HepG2 (cell line): ENCODE measurements around the gene HPDL. TPM values are rescaled to one million over a fixed set of nuclear protein-coding genes. Genes with fewer than 3 reads are reported as not detected.
A peak's percentile ranks its signal among the peaks of the same experiment; 100 is the strongest.

Experiments used
- ATAC-seq: fragments of 200-7000 bp; cut with Tn5 transposase; 3 replicates; pipeline ENCODE4 v1.9.1; 2020; ENCODE audit warnings: mild to moderate bottlenecking, moderate library complexity
- BruUV-seq: library from RNA; stranded (reverse); fragments of 400-500 nt; replicated peaks from 2 replicates; lab custom pipeline; 2021; lab: Mats Ljungman, UMichigan
- CTCF ChIA-PET: fragments of 300-600 bp; formaldehyde crosslinking; extraction: SDS; loops from one replicate; lab custom pipeline; 2021; ENCODE audit warnings: low total read pairs, inconsistent platforms, low intra/inter-chr PET ratio; lab: Yijun Ruan, JAX
- POLR2A ChIA-PET: fragments of 350-600 bp; sonication (Branson Sonifier 250); formaldehyde crosslinking; loops from one replicate; lab custom pipeline; 2020; ENCODE audit warnings: antibody characterized with exemption, inconsistent platforms; lab: Yijun Ruan, JAX
- DNase-seq: peaks from one replicate; pipeline ENCODE4 v3.0.0-alpha.2; 2015; ENCODE audit warnings: low spot score
- FAIRE-seq: peaks from 3 replicates; lab custom pipeline; 2011; peaks lifted over from hg19 to GRCh38; lab: Jason Lieb, UNC
- H2AFZ ChIP-seq: one replicate; pipeline ENCODE4 v1.6.1; 2011; ENCODE audit warnings: low read length, inconsistent platforms
- H3K27ac ChIP-seq: fragments of 300-600 bp; 3 replicates; pipeline ENCODE4 v1.8.0; 2011; ENCODE audit warnings: mixed run types, mild to moderate bottlenecking, mixed read lengths, low read length, inconsistent platforms; ENCODE audit not compliant: insufficient read depth; ENCODE audit errors: extremely low read length
- H3K27me3 ChIP-seq, 2 experiments: fragments of 200-600 bp in 1 of 2; 2 replicates in 1 of 2; 3 replicates in 1 of 2; pipeline versions ENCODE4 v1.6.0 to v1.8.0; 2011; ENCODE audit warnings: low read length in 2 of 2, mild to moderate bottlenecking in 2 of 2, moderate library complexity in 2 of 2, inconsistent platforms in 1 of 2; ENCODE audit not compliant: insufficient read depth in 2 of 2, control insufficient read depth in 1 of 2
- H3K36me3 ChIP-seq, 2 experiments: fragments of 200-600 bp in 1 of 2; replicated peaks in 1 of 2; 2 replicates in 1 of 2; 3 replicates in 1 of 2; pipeline versions ENCODE4 v1.5.1 to v1.8.0; 2011; ENCODE audit warnings: low read length in 2 of 2, inconsistent platforms in 1 of 2; ENCODE audit not compliant: insufficient read depth in 2 of 2, control insufficient read depth in 1 of 2
- H3K4me1 ChIP-seq: 2 replicates; pipeline ENCODE4 v1.5.1; 2012; ENCODE audit warnings: low read length, inconsistent platforms; ENCODE audit not compliant: insufficient read depth
- H3K4me2 ChIP-seq: 2 replicates; pipeline ENCODE4 v1.6.0; 2011; ENCODE audit warnings: low read depth, low read length, inconsistent platforms
- H3K4me3 ChIP-seq, 3 experiments: fragments of 200-600 bp in 1 of 3; sonication (generic), shearing (Covaris generic) in 1 of 3; replicated peaks in 1 of 3; 2 replicates each; pipeline ENCODE4 v1.5.1; 2011 to 2016; ENCODE audit warnings: low read length in 3 of 3, inconsistent platforms in 2 of 3, low read depth in 2 of 3, mild to moderate bottlenecking in 2 of 3, control low read depth in 1 of 3, mixed read lengths in 1 of 3; ENCODE audit not compliant: insufficient read depth in 1 of 3
- H3K79me2 ChIP-seq: one replicate; pipeline ENCODE4 v1.6.1; 2011; ENCODE audit warnings: low read length, inconsistent platforms; ENCODE audit not compliant: insufficient read depth
- H3K9ac ChIP-seq: 2 replicates; pipeline ENCODE4 v1.6.0; 2011; ENCODE audit warnings: mild to moderate bottlenecking, low read depth, low read length, inconsistent platforms; ENCODE audit not compliant: insufficient read depth
- H3K9me3 ChIP-seq: 2 replicates; pipeline ENCODE4 v1.5.1; 2012; ENCODE audit warnings: mild to moderate bottlenecking, low read length
- H4K20me1 ChIP-seq: 2 replicates; pipeline ENCODE4 v1.6.0; 2011; ENCODE audit warnings: inconsistent platforms, mild to moderate bottlenecking, low read length, moderate library complexity; ENCODE audit not compliant: insufficient read depth
- ZBTB42 ChIP-seq: sonication (generic); formaldehyde crosslinking; IDR thresholded peaks from 2 replicates; pipeline ENCODE4 v1.5.0; 2020; ENCODE audit warnings: mild to moderate bottlenecking, missing genetic modification reagents
- ZNF33A ChIP-seq: sonication (generic); formaldehyde crosslinking; IDR thresholded peaks from 2 replicates; pipeline ENCODE4 v1.5.1; 2020; ENCODE audit warnings: missing genetic modification reagents, mild to moderate bottlenecking, moderate library complexity, borderline replicate concordance
- ZNF598 ChIP-seq: sonication (generic); formaldehyde crosslinking; IDR thresholded peaks from 2 replicates; pipeline ENCODE4 v1.5.1; 2020; ENCODE audit warnings: mild to moderate bottlenecking, missing genetic modification reagents, borderline replicate concordance
- WGBS: methylation state at CpG from one replicate; pipeline ENCODE4 v1.1.6; 2017; ENCODE audit warnings: low lambda C conversion rate; 5-methylcytosine and 5-hydroxymethylcytosine counted together
- in situ Hi-C: cut with HindIII; loops from 2 replicates; pipeline ENCODE4 v1.10.0; 2017; ENCODE audit warnings: low pct_unique_long_range_greater_than_20kb; ENCODE audit not compliant: extremely low pct_ligation_motif_present
- intact Hi-C: fragments of 100-400 bp; cut with micrococcal nuclease; formaldehyde crosslinking; loops from one replicate; pipeline ENCODE4 v1.10.0; 2022; ENCODE audit not compliant: unreplicated experiment
- polyA plus RNA-seq, 8 experiments: library from polyadenylated mRNA; depleted of rRNA in 3 of 8; stranded (reverse) in 7 of 8; unstranded in 1 of 8; fragments of >200 nt; fragmentation: Illumina TruSeq in 4 of 8; extraction: Trizol in 4 of 8; gene quantifications; 2 replicates each; pipeline versions ENCODE4 v1.2.1 to v1.2.3, GENCODE V29; 2011 to 2016; ENCODE audit warnings: low read depth in 4 of 8, missing spikeins in 1 of 8, mixed read lengths in 1 of 8; ENCODE audit not compliant: insufficient read depth in 1 of 8
- total RNA-seq, 5 experiments: library from RNA; depleted of rRNA; stranded (reverse); fragments of >200 nt; fragmentation: Illumina TruSeq; extraction: Trizol; gene quantifications; 2 replicates each; pipeline ENCODE4 v1.2.3, GENCODE V29; 2016; ENCODE audit warnings: low read depth in 1 of 5
- TF ChIP-seq, protein P1 (sequence below): sonication (generic); formaldehyde crosslinking; IDR thresholded peaks from 2 replicates; pipeline ENCODE4 v1.4.0; 2020; ENCODE audit warnings: mild to moderate bottlenecking, missing genetic modification reagents

The HPDL gene
- total and polyA plus RNA-seq, 2 of the 13 experiments (the other 11 are each of a cell fraction or from before 2014, with no cell fraction given) = not detected

DNA sequence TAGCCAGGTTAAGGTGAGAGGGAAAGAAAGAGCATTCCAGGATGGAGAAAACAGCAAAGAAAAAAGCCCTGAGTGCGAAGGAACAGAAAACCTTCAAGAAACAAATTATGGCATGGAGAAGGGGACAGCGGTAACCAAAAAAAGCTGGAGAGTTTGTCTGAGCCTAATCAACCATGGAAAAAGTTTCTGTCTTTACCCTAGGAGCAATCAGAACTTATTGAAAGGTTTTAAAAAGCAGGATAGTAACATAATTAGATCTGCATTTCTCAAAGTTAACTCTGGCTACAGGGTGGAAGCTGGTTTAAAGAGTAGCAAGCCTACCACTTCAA, 26.1 kb upstream of the HPDL start:
- intact Hi-C loops = loop anchor here (1.0 to 10.0 kb wide), 4 partner anchors 70 to 476 kb away; no protein-coding TSS in a partner anchor
- Histone ChIP-seq H3K9ac (no peak overlapping the region), H3K4me3 (no peak overlapping the region), H3K79me2 (no peaks in the 10 kb centered on the region), H3K4me1 (peaks cover 82% of the 10 kb centered on the region), H2AFZ (no peak overlapping the region), H3K36me3 (no peaks in the 10 kb centered on the region), H3K4me2 (peak overlapping the region; percentile 18; the same call in 1 of the 2 replicates), H3K27ac (no peak overlapping the region), H3K27me3 (no peaks in the 10 kb centered on the region), H3K9me3 (no peaks in the 10 kb centered on the region), H4K20me1 (no peaks in the 10 kb centered on the region)
- 59% methylated on average over 2 of the region's 2 CpGs for WGBS
- in situ Hi-C loops = loop anchor here (5.0 to 10.0 kb wide), 3 partner anchors 192 to 466 kb away; partner anchors contain the start of genes HECTD3, TESK2 and UROD
- DNase-seq (no peak), ATAC-seq (no peak), FAIRE-seq (no peak)
- ChIA-PET CTCF (interaction anchor here (0.7 to 1.9 kb wide), 4 partner anchors 236 to 289 kb away, joined by 3 to 24 read pairs (median 12); partner anchors contain the start of gene UROD), POLR2A (interaction anchor here (10.2 kb wide), 1 partner anchor 286 kb away, joined by 231 read pairs; the partner anchor contains the start of genes HECTD3 and UROD)
- BruUV-seq = no TSS peak
- TF ChIP-seq ZBTB42 = no peak
- TF ChIP-seq, protein P1, sequence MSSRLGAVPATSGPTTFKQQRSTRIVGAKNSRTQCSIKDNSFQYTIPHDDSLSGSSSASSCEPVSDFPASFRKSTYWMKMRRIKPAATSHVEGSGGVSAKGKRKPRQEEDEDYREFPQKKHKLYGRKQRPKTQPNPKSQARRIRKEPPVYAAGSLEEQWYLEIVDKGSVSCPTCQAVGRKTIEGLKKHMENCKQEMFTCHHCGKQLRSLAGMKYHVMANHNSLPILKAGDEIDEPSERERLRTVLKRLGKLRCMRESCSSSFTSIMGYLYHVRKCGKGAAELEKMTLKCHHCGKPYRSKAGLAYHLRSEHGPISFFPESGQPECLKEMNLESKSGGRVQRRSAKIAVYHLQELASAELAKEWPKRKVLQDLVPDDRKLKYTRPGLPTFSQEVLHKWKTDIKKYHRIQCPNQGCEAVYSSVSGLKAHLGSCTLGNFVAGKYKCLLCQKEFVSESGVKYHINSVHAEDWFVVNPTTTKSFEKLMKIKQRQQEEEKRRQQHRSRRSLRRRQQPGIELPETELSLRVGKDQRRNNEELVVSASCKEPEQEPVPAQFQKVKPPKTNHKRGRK (CRISPR knock-in tag) = peak; percentile 98

DNA sequence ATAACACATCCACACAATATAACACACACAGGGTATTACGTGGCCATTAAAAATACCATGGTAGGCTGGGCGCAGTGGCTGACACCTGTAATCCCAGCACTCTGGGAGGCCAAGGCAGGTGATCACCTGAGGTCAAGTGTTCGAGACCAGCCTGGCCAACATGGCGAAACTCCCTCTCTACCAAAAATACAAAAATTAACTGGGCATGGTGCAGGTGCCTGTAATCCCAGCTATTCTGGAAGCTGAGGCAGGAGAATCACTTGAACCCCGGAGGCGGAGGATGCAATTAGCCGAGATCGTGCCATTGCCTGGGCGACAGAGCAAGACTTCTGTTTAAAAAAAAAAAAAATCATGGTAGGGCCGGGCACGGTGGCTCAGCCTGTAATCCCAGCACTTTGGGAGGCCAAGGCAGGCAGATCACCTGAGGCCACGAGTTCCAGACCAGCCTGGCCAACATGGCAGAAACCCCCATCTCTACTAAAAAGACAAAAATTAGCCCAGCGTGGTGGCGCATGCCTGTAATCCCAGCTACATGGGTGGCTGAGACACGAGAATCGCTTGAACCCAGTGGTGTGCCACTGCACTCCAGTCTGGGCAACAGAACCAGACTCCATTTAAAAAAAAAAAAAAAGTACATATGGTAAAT, 24.1 kb upstream of the HPDL start:
- no TSS peak for BruUV-seq
- Histone ChIP-seq H3K27ac (peak overlapping the region; percentile 63), H2AFZ (no peak overlapping the region), H3K4me2 (peak overlapping the region; percentile 83), H3K9ac (peak overlapping the region; percentile 70), H4K20me1 (no peaks in the 10 kb centered on the region), H3K4me1 (peaks cover 65% of the 10 kb centered on the region), H3K9me3 (no peaks in the 10 kb centered on the region), H3K79me2 (no peaks in the 10 kb centered on the region), H3K36me3 (no peaks in the 10 kb centered on the region), H3K27me3 (no peaks in the 10 kb centered on the region), H3K4me3 (peak overlapping the region; percentile 50 to 74 (median 73))
- FAIRE-seq (no peak), DNase-seq (no peak), ATAC-seq (no peak)
- intact Hi-C loops (loop anchor here (2.0 to 10.0 kb wide), 2 partner anchors 96 to 478 kb away; partner anchors contain the start of gene ZSWIM5), in situ Hi-C loops (loop anchor here (5.0 to 10.0 kb wide), 3 partner anchors 190 to 468 kb away; partner anchors contain the start of genes HECTD3, TESK2 and UROD)
- ChIA-PET POLR2A (interaction anchor here (0.8 to 10.2 kb wide), 21 partner anchors 10 to 514 kb away, joined by 3 to 231 read pairs (median 7); partner anchors contain the start of genes BTBD19, CCDC163, GPBP1L1 and HECTD3), CTCF (interaction anchor here (0.7 to 3.0 kb wide), 3 partner anchors 28 to 289 kb away, joined by 3 to 13 read pairs (median 12); no protein-coding TSS in a partner anchor)
- TF ChIP-seq ZNF598 = no peak
- 0 out of 2 replicates have a peak, but pooled peaks have one; percentile 10 for TF ChIP-seq ZNF33A (CRISPR knock-in tag)
- 93% methylated on average over 16 of the region's 16 CpGs for WGBS
